A673 (cell line): ENCODE measurements around the gene RAB11A.

Experiments used
- CTCF ChIP-seq: fragments of 300-800, 200-600 bp; sonication (generic); conservative IDR thresholded peaks from 2 replicates; pipeline ENCODE4 v1.5.1; 2017; ENCODE audit warnings: low read depth, mild to moderate bottlenecking, antibody characterized with exemption, low read length, moderate library complexity, mixed read lengths
- EZH2 ChIP-seq: fragments of 200-600 bp; sonication (generic); IDR thresholded peaks from 2 replicates; pipeline ENCODE4 v1.6.1; 2017; ENCODE audit warnings: borderline replicate concordance, low read depth, mild to moderate bottlenecking, mixed read lengths, antibody characterized with exemption, low read length; ENCODE audit not compliant: poor library complexity, severe bottlenecking

GRCh38 chr15:65913631-65914199 is 44.4 kb downstream of the RAB11A start:
- TF ChIP-seq CTCF (no peak), EZH2 (no peak)
